Stimulated activated CD8-positive, alpha-beta memory T cell treated with anti-CD3 and anti-CD28 coated beads, Interleukin-15, amount 100 ng/mL, for 48 hours (primary cell): ENCODE results near the gene SLC26A1.

Experiments
- DNase-seq, 2 donors: peaks; one replicate each; pipeline ENCODE4 v3.0.0-alpha.2; 2020; ENCODE audit warnings: low read depth in 2 of 2

The SLC26A1 gene

DNA sequence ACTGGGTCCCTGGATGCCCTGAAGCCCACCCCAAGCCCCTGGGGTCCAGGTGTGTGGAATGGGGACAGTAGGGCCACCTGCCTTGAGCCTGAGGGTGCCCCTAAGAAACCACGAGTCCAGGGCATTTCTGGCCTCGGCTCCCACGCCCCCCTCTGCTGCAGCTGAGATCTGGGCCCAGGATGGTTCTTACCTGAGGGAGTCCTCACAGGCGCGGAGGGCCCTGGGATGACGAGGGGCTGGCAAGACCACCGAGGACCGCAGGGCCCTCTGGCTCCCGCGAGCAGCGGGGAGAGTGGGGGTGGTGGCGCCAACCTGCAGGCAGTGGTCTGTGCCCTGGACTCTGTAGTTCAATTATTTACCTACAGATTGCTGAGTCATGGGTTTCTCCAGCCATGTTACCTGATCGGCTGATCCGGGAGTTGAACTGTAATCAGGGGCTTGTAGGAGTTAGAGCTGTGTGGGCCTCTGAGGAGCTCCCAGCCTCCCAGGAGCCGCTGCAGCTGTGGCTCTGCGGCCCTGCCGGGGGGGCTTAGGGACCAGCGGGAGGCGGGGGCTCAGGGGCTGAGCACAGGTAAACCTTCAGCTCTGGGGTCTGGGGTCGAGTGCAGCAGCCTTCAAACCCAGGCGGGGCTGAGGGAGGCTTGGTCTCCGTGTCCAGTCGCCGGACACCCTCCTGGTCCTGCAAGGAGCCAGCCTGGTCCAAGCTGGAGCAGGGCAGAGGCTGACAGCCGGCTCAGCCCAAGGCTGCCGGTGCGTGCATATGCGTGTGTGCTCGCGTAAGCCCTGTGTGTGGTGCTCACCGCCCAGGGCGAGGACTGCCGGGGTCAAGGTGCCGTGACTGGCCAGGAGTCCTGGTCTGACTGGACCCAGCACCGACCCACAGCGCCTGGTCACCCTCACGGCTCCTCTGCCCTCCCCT lies at the start of gene SLC26A1:
Gene SLC26A1 (minus strand): TSS at position 294 of the 919 bp plus-strand sequence. CDS start 1,701 bp downstream, outside the sequence.
- no peak for DNase-seq

GRCh38 chr4:1042352-1043055 lies 49.3 kb upstream of the SLC26A1 start:
- DNase-seq: no peak

DNA sequence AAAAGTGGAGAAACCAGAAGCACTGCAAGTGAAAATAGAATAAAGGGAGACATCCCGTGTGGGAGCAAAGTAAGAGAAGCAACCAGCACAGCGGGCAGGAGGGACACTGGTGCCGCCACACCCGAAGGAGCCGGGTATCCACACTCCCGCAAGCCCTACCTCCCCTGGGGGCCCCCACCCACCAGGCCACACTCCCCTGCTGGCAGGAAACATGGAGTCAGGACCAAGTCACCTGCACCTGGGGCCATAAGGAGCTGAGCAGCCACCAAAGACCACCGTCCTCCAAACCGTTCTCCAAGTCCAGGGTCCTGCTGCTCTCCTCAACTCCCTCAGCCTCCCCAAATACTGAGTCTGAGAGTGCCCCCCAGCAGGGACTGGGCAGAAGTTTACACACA lies 48.7 kb upstream of the SLC26A1 start:
- DNase-seq: no peak

DNA sequence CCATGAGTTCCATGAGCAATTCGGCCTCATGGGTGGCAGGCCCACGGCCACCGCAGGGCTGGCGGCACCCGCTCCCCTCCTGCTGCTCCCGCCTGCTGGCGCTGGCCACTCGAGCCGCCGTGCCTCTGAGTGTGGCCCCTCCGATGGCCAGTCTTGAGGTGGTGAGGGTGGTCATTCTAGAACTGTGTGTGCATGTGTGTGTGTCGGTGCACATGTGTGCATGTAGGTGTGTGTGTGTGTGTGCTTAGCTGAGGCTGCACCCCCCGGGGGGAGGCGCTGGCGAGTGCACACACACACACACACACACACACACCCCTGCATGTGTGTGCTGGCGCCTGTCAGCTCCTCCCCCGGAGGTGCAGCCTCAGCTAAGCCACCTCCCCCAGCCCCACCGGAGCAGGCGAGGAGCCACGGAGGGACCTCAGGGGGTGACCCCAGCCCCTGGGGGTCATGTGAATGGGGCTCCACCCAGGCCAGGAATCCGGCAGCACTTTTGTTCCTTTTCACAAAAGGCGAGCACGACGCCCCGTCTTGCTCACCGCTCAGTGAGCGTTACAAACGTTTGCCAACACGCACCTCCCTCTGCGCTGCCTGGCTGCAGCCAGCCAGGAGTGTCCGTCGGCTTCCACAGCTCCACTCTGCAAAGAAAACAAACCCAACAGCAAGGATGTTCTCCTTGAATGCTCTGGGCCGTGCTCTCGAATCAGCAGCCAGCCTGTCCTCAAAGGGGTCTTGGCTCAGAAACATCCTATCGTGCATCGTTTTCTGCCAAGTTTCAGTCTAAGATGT lies 48.1 kb upstream of the SLC26A1 start:
- no peak for DNase-seq

DNA sequence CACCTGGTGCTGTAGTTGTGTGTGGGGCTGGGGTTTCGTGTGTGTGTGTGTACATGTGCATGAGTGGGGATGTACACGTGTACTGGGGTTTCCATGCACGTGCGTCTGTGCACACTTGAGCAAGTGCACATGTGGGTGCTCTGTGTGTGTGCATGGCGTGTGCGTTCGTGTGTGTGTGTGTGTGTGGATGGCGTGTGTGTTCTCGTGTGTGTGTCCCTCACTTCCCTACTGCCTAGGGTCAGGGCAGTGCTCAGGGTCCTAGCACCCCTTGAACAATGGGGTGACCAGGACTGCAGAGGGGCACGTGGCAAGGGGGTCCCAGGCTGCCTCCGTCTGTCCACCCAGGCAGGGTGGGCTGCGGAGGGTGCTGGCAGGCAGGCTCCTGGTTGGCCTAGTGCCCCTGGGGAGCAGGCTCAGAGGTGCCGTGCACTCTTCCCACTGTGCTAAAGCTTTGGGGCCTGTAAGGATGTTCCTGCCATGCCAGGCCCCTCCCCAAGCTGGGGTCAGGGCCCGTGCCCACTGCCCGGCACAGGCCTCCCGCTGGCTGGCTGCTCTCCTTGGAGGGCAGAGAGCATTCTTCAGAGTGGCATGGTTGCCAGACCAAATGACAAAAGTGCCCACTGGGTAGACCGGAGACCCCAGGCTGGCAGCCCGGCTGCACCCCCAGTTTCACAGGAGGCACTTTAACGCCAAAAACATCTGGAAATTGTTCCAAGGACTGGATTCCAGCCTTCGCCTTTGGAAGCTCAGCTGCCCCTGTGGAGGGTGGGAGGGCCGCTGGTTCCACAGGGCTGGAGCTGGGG lies 47.3 kb upstream of the SLC26A1 start:
- DNase-seq: no peak

GRCh38 chr4:1039493-1040343 lies 46.5 kb upstream of the SLC26A1 start:
- DNase-seq: no peak

DNA sequence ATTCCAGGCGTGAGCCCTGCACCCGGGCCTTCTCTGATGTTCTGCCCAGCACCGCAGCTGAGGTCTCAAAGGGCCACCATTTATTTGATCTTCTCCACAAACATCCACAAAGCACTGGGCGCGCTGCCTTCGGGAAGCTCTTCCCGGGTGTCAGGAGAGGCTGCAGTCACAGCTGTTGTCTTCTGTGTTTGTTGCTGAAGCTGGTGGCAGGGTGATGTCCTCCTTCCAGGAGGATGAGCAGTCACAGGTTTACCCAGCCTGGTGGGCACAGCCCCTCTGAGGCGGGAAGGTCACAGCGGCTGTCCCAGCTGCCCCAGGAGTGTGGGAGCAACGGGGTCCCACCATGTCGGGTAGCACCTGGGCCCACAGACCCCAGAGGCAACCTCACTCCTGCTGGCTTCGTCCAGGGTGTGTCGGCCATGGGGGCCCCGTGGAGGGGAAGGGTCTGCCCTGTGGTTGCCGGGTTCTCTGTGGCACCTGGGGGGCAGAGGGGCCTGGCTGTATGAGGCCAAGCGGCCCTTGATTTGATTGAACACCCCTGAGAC lies 45.8 kb upstream of the SLC26A1 start:
- no peak for DNase-seq

DNA sequence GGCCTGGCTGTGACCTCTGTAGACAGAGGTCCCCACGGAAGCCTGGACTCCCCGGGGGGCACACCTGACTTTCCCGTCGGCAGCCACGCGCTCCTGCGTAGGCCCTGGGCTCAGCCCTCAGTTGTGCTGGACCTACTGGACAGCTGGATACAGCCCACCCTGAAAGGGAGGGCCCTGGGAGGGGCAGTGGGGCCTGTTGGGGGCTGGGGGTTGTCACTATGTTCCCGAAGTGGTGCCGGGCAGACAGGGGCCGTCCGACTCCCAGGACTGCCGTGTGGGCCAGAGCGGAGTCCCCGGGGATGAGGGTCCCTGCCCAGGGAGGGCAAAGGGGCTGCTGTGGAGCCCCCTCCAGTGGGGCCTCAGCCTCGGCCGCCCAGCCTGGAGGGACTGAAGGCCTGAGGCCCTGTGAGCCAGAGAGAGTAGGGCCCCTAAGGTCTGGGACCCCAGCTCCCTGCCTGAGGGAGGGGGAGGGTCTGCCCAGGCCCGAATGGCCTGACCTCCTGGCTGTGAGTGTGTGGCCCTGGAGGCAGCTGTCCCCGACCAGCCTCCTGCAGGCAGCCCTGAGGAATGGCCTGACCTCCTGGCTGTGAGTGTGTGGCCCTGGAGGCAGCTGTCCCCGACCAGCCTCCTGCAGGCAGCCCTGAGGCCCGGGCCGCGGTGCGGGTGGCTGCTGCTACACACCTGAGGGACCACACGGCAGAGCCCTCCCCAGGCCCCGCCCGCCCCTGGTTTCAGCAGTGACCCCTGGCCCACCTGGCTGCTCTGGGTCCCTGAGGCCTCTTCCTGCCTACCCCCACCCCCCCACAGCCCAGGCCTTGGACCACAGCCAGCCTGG lies 44.0 kb upstream of the SLC26A1 start:
- no peak for DNase-seq

DNA sequence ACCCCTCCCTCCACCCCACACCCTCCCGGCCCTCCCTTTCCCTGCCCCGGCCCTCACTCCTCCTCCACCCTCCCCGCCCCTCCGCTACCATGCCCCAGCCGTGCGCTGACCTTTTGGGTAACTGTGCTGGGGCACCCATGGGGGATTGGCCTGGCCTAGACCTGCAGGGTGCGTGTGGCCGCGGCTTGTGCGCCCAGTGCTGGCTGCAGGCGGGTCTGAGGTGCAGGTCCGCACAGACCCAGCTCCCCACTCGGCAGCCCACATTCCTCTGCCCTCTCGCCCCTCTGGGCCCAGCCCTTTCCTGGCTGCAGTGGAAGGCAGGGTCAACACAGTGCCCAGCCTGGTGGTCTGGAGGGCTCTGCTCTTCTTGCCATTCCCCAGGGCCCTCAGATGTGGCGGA lies 42.9 kb upstream of the SLC26A1 start:
- no peak for DNase-seq

- DNase-seq: no peak
Observed at GRCh38 chr4:1035510-1035909, 42.3 kb upstream of the SLC26A1 start.

DNA sequence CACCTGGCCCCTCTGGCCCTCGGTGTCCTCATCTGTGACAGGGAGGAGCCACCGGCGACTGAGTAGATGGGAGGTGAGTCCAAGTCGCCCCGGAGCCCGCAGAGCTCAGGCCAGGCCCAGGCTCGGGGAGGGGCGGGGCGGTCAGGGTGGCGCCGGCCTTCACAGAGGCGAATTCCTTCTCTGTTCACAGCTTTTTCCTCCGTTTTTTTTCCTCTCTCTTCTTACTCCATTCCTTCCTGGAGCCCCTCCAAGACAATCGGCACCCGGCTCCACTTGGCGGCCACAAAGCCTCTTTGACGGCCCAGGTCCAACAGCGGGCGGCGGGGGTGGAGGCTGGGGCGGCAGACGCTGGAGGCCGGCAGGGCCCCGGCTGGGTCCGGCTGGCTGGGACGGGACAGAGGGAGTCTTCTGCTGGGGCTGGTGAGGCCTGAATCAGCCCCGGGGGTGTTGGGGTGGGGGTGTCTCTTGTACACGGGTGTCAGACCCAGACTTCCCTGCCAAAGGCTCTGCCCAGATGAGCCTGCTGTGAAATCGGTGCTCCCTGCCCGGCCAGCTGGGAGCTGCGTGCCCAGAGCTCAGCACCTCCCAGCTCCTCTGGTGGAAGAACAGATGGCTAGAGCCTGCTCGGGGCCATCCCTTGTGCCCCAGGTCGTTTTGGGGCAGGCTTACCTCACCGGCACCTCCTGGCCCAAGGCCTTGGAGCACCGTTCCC lies 40.8 kb upstream of the SLC26A1 start:
- DNase-seq: no peak

DNA sequence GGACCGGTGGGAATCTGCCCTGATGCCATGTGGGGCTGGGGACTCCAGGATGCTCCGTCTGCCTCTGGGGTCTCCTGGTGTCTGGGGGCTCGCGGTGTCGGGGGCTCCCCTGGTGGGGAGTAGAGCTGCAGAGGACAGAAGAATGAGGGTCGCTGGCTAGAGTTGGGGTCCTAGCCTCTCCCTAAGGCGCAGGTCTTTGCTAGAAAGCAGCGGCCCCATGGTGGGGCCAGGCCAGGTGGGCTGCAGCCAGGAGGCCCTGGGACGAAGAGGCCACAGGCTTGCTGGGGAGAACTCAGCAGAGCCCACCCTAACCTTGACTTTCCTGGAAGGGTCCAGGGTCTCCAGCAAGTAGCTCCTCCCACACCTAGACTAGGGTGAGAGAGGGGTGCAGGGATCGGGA lies 39.7 kb upstream of the SLC26A1 start:
- no peak for DNase-seq

DNA sequence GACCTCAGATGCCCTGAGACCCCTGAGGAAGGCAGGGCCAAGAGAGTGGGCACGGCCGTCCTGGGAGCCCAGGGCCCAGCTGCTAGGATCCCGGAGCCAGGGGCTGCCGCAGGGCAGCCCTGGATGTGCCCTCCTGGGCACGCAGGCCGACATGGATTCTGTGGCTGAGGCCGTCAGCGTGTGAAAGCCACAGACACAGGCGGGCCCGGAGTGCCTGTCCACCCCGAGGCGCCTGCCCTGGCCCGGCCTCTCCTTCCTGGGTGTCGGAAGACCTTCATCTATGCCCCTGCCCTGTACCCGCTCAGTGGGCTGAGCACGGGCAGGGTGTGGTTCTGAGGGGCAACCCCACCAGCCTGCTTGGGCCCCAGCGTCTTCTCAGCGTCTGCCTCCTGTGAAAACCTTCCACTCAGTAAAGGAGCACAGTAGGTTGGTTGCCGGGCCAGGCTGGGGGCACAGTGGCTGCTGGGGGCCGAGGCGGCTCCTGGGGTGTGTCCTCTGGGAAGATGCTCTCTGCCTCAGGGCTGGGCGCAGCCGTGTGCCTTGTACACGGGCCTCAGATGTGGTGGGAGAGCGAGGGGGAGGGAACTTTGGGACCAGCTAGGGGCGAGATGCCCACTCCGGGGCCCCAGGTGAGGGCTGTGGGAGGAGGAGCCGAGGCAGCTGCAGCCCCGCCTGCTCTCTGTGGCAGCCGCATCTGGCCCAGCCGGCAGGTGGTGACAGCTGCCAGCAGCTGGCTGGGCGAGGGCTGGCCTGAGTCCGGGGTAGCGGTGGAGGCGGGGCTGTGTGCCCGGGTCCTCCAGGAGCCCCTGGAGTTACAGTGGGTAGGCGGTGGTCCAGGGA lies 39.0 kb upstream of the SLC26A1 start:
- DNase-seq: no peak

DNA sequence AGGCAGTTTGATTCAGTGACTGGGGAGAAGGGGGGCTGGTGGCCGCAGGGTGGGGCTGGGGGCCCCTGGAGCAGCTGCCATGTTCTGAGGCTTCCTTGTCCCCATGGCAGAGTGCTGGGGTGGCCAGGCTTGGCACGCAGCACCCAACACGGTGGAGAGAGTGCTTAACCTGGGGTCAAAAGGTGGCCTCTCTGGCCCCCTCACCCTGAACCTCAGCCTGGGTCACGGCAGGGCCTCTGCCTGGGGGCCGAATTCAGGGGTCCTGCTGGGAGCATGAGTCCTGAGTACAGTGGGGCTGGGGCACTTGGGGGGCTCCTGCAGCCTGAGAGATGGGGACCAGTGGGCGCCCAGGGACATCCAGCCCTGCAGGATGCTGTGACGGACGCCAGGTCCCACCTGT lies 38.1 kb upstream of the SLC26A1 start:
- DNase-seq: no peak

DNA sequence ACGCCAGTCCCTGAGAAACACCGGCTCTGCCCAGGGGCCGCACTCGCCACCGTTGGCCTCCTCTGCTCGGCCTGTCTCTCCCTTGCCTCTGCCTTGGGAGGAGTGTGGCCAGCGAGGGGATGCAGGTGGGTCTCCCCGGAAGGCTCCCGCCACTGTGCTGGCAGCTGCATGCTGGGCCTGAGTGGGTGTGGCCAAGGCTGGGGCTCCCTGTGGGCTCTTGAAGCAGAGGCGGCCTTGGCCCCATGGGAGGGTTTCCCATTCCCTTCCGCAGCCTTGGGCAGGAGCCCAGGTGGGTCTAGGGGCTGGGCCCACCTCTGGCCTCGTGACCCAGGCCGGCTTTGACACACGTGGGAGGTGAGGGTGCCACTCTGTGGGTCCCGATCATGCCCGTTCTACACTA lies 37.4 kb upstream of the SLC26A1 start:
- DNase-seq: no peak

DNA sequence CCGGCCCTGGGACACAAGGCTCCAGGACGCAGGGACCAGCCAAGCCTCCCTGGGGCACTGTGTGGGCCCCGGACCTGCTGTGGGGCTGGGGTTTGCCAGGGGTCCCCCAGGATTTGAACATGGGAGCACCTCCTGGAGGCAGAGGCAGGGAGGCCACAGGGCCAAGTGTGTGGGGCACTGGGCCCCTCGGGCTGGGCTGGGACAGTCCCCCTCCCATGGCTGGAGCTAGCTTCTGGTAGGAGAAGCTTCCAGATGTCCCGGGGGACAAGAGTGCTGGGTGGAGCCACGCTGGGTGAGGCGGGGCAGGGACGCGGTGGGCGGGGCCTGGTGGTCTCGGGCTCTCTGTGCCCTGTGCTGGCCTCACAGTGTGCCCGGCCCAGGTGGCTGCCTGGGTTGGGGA lies 36.8 kb upstream of the SLC26A1 start:
- no peak for DNase-seq

DNA sequence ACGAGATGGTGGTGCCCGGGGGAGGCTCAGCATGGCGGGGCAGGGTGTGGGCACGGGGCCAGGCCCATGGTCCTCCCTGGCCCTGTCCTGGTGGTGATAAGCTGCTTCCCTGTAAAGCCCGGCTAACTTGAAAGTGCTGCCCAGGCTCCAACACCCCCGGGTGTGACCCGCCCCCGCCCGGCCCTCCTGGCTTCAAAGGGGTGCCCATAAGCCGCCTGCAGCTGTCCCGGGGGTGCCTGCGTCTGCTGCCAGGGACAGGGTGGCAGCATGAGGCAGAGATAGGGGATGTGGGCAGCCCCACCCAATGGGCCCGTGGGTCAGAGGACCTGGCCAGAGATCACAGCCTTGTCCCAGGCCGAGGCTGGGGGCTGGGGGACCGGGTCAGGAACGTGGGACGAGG lies 36.3 kb upstream of the SLC26A1 start:
- no peak for DNase-seq
